HG02973 (cell line): Measurements from ENCODE around the gene RCC1.
"Not testable (repeated sequence)": the region's sequence is repeated elsewhere in the genome, so short reads cannot be mapped to it uniquely, and the experiment has no call there.

Source experiments
- ATAC-seq: cut with Tn5 transposase; IDR thresholded peaks from one replicate; pipeline ENCODE4 v1.9.1; 2021; ENCODE audit warnings: moderate library complexity; ENCODE audit not compliant: unreplicated experiment

RCC1 gene

GRCh38 chr1:28505406-28506187 is at the start of gene RCC1:
RCC1 (plus strand) TSS chr1:28506043; CDS start chr1:28529867, 23,824 bp downstream.
- peak; percentile 70 for ATAC-seq

- ATAC-seq = no peak
Measured at GRCh38 chr1:28456078-28456477, 49.8 kb upstream of the RCC1 start.

GRCh38 chr1:28457678-28458077 is 48.2 kb upstream of the RCC1 start:
- ATAC-seq = no peak

- no peak for ATAC-seq
Measured at GRCh38 chr1:28458237-28459228, 47.3 kb upstream of the RCC1 start.

- no peak for ATAC-seq
Measured at GRCh38 chr1:28466226-28466778, 39.5 kb upstream of the RCC1 start.

GRCh38 chr1:28470146-28470545 is 35.7 kb upstream of the RCC1 start:
- ATAC-seq = no peak

GRCh38 chr1:28479497-28479896 is 26.3 kb upstream of the RCC1 start:
- ATAC-seq = not testable (repeated sequence)

GRCh38 chr1:28480308-28480707 is 25.5 kb upstream of the RCC1 start:
- no peak for ATAC-seq

- no peak for ATAC-seq
Measured at GRCh38 chr1:28482138-28482537, 23.7 kb upstream of the RCC1 start.

- ATAC-seq = no peak
Measured at GRCh38 chr1:28482702-28483101, 23.1 kb upstream of the RCC1 start.

- ATAC-seq = no peak
Measured at GRCh38 chr1:28494737-28495136, 11.1 kb upstream of the RCC1 start.

- ATAC-seq = no peak
Measured at GRCh38 chr1:28499553-28499952, 6.3 kb upstream of the RCC1 start.

- ATAC-seq = no peak
Measured at GRCh38 chr1:28501925-28502324, 3.9 kb upstream of the RCC1 start.

- no peak for ATAC-seq
Measured at GRCh38 chr1:28503117-28503516, 2.7 kb upstream of the RCC1 start.

GRCh38 chr1:28506907-28507246 is 1.0 kb downstream of the RCC1 start:
- ATAC-seq = no peak

GRCh38 chr1:28507247-28507645 is 1.4 kb downstream of the RCC1 start:
- ATAC-seq = no peak

- ATAC-seq = no peak
Measured at GRCh38 chr1:28507646-28508434, 2.0 kb downstream of the RCC1 start.

- ATAC-seq = no peak
Measured at GRCh38 chr1:28508435-28508754, 2.6 kb downstream of the RCC1 start.

- ATAC-seq = no peak
Measured at GRCh38 chr1:28509705-28510272, 3.9 kb downstream of the RCC1 start.

GRCh38 chr1:28510273-28510969 is 4.6 kb downstream of the RCC1 start:
- no peak for ATAC-seq
